Dedifferentiated amniotic fluid mesenchymal stem cell (primary cell): ENCODE data around the gene PLPP4.
"Not testable (repeated sequence)": the region's sequence is repeated elsewhere in the genome, so short reads cannot be mapped to it uniquely, and the experiment has no call there.

Source experiments
- DNase-seq: peaks from one replicate; pipeline ENCODE4 v3.0.0-alpha.2; 2016; ENCODE audit errors: extremely low spot score

The PLPP4 gene

GRCh38 chr10:120486671-120487205 is 29.7 kb downstream of the PLPP4 start:
- no peak for DNase-seq

GRCh38 chr10:120490288-120490687 is 33.3 kb downstream of the PLPP4 start:
- DNase-seq, result no peak

GRCh38 chr10:120492346-120492745 is 35.3 kb downstream of the PLPP4 start:
- DNase-seq, result no peak

- no peak for DNase-seq
Measured at GRCh38 chr10:120493411-120494312, 36.6 kb downstream of the PLPP4 start.

GRCh38 chr10:120494313-120494710 is 37.3 kb downstream of the PLPP4 start:
- DNase-seq, result no peak

GRCh38 chr10:120495226-120496009 is 38.4 kb downstream of the PLPP4 start:
- no peak for DNase-seq

GRCh38 chr10:120499883-120500282 is 42.9 kb downstream of the PLPP4 start:
- no peak for DNase-seq

- no peak for DNase-seq
Measured at GRCh38 chr10:120503689-120504088, 46.7 kb downstream of the PLPP4 start.

GRCh38 chr10:120504227-120504626 is 47.2 kb downstream of the PLPP4 start:
- not testable (repeated sequence) for DNase-seq

GRCh38 chr10:120505056-120505455 is 48.0 kb downstream of the PLPP4 start:
- DNase-seq, result no peak

- DNase-seq, result no peak
Measured at GRCh38 chr10:120505866-120506265, 48.8 kb downstream of the PLPP4 start.

GRCh38 chr10:120506674-120507073 is 49.6 kb downstream of the PLPP4 start:
- no peak for DNase-seq

- no peak for DNase-seq
Measured at GRCh38 chr10:120507175-120507574, 50.1 kb downstream of the PLPP4 start.

- DNase-seq, result no peak
Measured at GRCh38 chr10:120507651-120508050, 50.6 kb downstream of the PLPP4 start.

GRCh38 chr10:120508393-120508792 is 51.4 kb downstream of the PLPP4 start:
- no peak for DNase-seq

- DNase-seq, result no peak
Measured at GRCh38 chr10:120508966-120509365, 51.9 kb downstream of the PLPP4 start.

- no peak for DNase-seq
Measured at GRCh38 chr10:120511165-120511564, 54.1 kb downstream of the PLPP4 start.

GRCh38 chr10:120513307-120513796 is 56.3 kb downstream of the PLPP4 start:
- no peak for DNase-seq

- DNase-seq, result no peak
Measured at GRCh38 chr10:120514035-120514620, 57.1 kb downstream of the PLPP4 start.

- no peak for DNase-seq
Measured at GRCh38 chr10:120514959-120515358, 57.9 kb downstream of the PLPP4 start.

GRCh38 chr10:120515741-120516140 is 58.7 kb downstream of the PLPP4 start:
- no peak for DNase-seq

GRCh38 chr10:120516426-120516825 is 59.4 kb downstream of the PLPP4 start:
- DNase-seq, result no peak
